GM19023 (cell line): ENCODE results near the gene NEK11.

Experiments
- ATAC-seq: cut with Tn5 transposase; IDR thresholded peaks from one replicate; pipeline ENCODE4 v1.9.1; 2021; ENCODE audit warnings: mild to moderate bottlenecking, moderate library complexity; ENCODE audit not compliant: unreplicated experiment

The NEK11 gene

DNA sequence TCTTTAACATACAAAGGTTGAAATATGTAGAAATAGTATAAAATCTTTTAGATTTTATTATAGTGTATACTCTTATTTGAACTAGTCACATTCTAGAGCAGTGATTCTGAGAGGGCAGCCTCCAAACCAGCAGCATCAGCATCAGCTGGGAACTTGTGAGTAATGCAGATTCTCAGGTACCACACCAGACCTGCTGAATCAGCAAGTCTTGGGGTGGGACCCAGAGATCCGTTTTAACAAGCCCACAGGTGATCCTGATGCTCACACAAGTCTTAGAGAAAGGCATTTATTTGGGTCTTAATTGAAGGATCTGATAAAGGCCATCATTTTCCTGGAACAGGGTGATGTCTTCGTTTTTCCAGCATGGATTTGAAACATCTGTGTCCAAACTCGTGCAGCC, 195.9 kb downstream of the NEK11 start:
- no peak for ATAC-seq

GRCh38 chr3:131223373-131224289, 197.0 kb downstream of the NEK11 start:
- ATAC-seq, result no peak

- no peak for ATAC-seq
Measured at GRCh38 chr3:131224886-131225550, 198.3 kb downstream of the NEK11 start.

GRCh38 chr3:131228522-131228921, 201.8 kb downstream of the NEK11 start:
- no peak for ATAC-seq

DNA sequence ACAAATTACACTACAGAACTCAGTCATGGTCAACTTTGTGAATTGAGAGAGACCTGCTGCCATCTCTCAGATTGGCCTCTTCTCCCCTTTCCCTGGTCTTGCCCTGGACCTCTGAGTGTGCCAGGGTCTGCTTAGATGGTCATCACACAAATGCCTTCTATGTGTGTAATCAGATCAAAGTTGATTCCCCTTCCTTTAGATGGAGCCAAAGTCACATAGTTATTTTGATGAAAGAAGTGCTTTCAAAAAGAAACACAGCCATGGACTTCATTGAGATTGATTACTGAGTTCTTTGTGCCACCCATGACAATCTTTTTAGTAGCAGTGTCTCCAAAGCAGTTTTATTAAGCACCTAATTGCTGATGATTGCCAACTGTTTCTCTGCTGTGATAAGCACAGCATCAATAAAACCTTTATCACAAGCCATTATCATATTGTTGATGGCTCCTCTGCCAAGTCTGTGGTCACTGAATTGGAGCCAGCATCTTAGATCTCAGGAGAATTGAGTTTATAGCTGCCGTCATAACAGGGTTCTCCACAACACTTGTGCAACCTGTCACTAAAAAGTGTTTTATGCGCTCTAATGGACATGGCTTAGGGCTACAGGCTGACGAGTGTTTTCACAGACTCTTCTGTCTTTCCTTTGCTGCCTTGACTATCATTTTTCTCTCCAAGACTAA, 205.2 kb downstream of the NEK11 start:
- ATAC-seq, result no peak

DNA sequence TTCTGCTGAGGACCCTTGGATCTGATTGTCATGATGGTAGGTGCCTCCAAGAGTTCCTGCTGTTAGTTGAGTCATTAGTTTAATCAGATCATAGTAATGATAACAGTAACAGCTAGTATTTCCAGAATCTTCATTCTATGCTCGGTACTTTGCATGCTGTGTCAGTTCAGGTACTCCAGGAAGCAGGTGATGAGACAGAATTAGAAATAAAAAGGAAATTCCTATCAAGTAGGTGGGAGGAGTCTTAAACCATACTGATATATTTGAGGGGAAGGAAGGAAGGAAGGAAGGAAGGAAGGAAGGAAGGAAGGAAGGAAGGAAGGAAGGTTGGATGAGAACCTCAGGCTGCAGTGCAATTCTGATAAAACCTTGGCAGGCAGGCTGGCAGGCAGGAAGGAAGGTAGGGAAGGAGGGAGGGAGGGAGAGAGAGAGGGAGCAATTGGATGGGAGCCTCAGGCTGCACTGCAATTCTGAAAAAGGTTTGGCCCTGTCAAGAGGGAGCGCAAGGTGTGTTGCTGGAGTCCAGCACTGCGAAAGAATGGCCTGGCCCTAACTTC, 206.1 kb downstream of the NEK11 start:
- ATAC-seq, result no peak

DNA sequence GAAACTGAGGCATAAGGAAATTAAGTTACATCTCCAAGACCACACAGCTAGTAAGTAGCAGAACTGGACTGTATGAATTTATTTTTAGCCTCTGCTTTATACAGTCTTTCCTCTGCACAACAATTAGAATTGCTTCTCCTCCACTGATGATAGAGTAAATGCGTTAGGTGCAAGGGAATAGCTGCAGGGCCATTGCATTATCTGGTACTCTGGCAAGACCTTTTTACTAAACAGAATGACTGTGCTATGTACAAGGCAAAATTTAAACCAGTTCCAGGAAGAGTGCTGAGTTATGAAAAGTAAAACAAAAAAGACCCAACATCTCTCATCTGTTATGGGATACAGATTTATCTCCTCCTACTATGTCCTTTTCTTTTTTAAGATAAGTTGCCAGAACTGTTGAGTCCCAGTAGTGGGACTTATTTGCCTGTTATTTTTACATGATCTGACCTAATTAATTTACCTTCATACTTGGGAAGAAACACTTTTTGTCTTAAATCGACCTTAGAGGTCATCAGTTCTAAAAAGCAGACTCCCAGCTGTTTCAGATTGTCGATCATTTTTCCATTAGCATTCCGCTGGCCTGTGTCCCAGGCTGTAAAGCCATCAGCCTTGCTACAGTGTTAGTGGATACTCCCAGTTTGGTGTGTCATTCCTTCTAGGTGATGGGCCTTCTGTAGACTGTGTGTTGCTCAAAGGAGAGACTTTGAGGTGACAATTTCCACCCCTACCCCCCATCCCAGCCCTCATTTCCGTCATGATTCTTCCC, 207.4 kb downstream of the NEK11 start:
- ATAC-seq, result no peak

GRCh38 chr3:131236421-131236820, 209.7 kb downstream of the NEK11 start:
- no peak for ATAC-seq

GRCh38 chr3:131238496-131238895, 211.8 kb downstream of the NEK11 start:
- ATAC-seq, result no peak

DNA sequence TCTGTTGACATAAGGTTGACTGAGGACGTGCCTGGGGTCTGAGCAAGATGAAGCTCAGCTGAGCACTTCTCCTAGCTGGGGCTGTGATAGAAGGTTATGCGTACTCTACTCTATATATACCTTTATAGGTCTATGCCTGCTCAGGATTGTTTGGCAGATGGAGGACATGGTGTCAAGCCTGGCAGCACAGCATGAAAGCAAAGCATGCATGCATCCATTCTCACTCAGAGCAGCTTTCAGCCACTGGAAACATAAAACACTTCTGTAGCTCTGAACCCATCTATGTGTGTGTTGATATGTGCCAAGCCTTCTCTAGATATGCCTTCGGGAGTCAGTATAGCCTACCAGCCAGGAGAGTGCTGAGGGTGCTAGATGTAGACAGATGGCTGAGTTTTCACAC, 212.6 kb downstream of the NEK11 start:
- ATAC-seq, result no peak

DNA sequence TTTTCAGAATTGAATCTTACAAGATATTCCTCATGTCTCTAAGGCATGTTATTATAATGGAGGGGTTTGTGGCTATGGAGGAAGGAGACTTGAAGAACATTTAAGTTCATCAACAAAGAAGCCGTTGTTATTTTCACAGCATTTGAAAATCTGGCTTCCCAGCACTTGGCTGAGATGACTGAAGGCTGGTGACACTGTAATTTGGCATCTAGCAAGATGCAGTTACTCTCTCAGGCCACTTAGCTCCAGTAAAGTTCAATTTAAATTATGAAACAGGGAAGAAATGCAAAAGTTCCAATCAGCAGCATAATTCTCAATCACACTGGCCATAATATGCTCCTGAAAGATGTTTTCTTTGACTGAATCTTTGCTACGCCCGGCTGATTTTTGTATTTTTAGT, 215.5 kb downstream of the NEK11 start:
- no peak for ATAC-seq

DNA sequence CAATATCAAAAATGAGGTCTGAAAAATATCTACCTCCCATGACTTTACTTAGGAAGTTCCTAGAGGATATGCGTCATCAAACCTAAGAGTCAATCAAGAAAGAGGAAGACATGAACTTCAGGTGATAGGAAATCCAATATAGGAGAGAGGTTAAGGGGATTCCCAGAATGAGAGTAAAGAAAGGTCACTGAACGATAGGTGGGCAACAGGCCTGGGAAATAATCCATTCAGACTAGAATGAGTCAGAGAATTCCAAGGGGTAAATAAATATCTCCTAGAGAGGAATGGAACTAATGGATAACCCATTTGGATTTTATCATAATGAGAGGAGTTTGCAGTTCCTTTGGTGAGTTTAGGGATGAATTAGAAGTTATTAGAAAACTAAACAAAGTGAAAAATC, 223.8 kb downstream of the NEK11 start:
- ATAC-seq, result no peak

GRCh38 chr3:131260525-131260924, 233.8 kb downstream of the NEK11 start:
- ATAC-seq, result no peak

- ATAC-seq, result no peak
Measured at GRCh38 chr3:131261104-131261503, 234.4 kb downstream of the NEK11 start.

GRCh38 chr3:131275556-131275955, 248.9 kb downstream of the NEK11 start:
- ATAC-seq, result no peak

GRCh38 chr3:131277836-131278497, 251.3 kb downstream of the NEK11 start:
- no peak for ATAC-seq

DNA sequence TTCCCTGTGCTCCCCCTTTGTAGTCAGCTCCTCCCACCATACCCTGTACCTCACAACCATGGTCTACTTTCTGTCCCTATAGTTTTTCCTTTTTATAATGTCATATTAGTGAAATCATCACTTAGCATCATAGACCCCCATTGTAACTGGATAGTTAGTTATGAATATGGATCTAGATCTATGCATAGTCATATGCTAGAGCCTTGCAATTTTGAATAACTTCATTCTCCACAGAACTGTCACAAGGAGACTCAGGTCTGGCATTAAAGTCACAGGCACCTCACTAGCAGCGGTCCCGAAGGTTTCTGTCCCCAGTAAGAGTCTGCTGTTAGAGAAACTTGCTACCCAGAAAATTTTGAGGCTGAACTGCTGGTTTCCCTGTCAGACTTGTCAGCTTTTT, 252.9 kb downstream of the NEK11 start:
- no peak for ATAC-seq

DNA sequence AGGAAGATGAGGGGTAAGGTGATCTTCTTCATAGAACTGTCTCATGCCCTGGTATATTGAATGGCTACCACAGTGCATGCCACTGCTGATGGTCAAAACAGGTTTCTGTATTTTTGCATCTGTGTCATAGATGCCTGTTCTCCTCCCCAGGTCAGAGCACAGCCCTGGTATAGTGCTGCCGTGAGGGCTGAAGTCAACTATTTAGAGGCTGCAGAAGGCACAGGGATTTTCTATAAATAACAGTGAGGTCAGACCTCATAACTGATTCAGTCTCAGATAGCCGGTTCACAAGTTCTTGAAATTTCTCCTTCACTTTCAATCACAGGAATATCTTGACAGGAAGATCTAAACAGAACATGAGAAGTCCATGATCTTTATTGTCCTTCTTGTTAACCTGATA, 255.7 kb downstream of the NEK11 start:
- no peak for ATAC-seq

- no peak for ATAC-seq
Measured at GRCh38 chr3:131282967-131283366, 256.3 kb downstream of the NEK11 start.

DNA sequence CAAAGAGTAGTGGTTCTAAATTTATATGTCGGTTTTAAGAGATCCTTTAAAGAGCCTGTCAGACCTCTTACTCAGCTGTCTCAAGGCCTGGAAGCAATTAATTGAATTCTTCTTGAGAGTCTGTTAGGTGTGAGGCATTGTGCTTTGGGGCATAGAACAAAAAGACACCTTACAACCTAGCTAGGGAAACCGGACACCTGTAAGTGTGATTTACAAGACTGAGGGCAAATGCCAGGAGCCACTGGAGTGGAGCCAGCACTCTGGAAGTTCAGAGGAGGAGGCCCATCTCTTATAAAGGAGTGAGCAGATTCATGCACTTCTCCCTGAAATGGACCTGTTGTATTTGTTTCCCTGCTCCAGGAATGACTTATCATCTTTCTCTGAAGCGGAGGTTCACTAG, 257.2 kb downstream of the NEK11 start:
- ATAC-seq, result no peak
